Liver (tissue), 9 donors: ENCODE measurements around the gene ST6GALNAC5. TPM values are rescaled to one million over a fixed set of nuclear protein-coding genes. Genes with fewer than 3 reads are reported as not detected.

Experiments used
- DNase-seq: peaks from one replicate; pipeline ENCODE4 v3.0.0-alpha.2; 2017; ENCODE audit warnings: low spot score
- H3K27ac ChIP-seq, 2 donors: one replicate each; pipeline ENCODE4 v1.7.0; 2013; ENCODE audit warnings: inconsistent platforms in 2 of 2, low read length in 2 of 2, control low read depth in 1 of 2, low read depth in 1 of 2, mild to moderate bottlenecking in 1 of 2
- H3K27me3 ChIP-seq, 4 donors: one replicate each; pipeline versions ENCODE4 v1.6.1 to v1.7.0; 2013; ENCODE audit warnings: low read length in 3 of 4, inconsistent platforms in 1 of 4, mild to moderate bottlenecking in 1 of 4, moderate library complexity in 1 of 4; ENCODE audit not compliant: control insufficient read depth in 4 of 4, insufficient read depth in 4 of 4
- H3K36me3 ChIP-seq, 4 donors: one replicate each; pipeline versions ENCODE4 v1.6.1 to v1.7.0; 2013; ENCODE audit warnings: low read length in 3 of 4, mild to moderate bottlenecking in 3 of 4, low read depth in 1 of 4, moderate library complexity in 1 of 4; ENCODE audit not compliant: control insufficient read depth in 4 of 4, insufficient read depth in 3 of 4
- H3K4me1 ChIP-seq, 4 donors: one replicate each; pipeline versions ENCODE4 v1.6.1 to v1.7.0; 2013; ENCODE audit warnings: low read length in 3 of 4, mild to moderate bottlenecking in 3 of 4, moderate library complexity in 1 of 4; ENCODE audit not compliant: control insufficient read depth in 4 of 4, insufficient read depth in 4 of 4
- H3K4me3 ChIP-seq, 3 donors: one replicate each; pipeline versions ENCODE4 v1.6.1 to v1.7.0; 2013; ENCODE audit warnings: low read length in 3 of 3, control low read depth in 1 of 3, low read depth in 1 of 3, mild to moderate bottlenecking in 1 of 3
- H3K9ac ChIP-seq, 2 donors: one replicate each; pipeline ENCODE4 v1.7.0; 2013; ENCODE audit warnings: low read length in 2 of 2, mild to moderate bottlenecking in 2 of 2, moderate library complexity in 2 of 2, control low read depth in 1 of 2, low read depth in 1 of 2
- H3K9me3 ChIP-seq, 4 donors: one replicate each; pipeline versions ENCODE4 v1.6.1 to v1.7.0; 2013; ENCODE audit warnings: low read length in 3 of 4; ENCODE audit not compliant: control insufficient read depth in 4 of 4
- CTCF ChIP-seq: fragments of 150-350 bp; IDR thresholded peaks from 2 replicates; pipeline ENCODE4 v1.5.1; 2017; ENCODE audit warnings: improper control_type of control experiment, low read depth, low read length; ENCODE audit not compliant: missing input control
- EGR1 ChIP-seq, 2 donors: IDR thresholded peaks; 2 replicates each; pipeline ENCODE4 v1.6.1; 2016 to 2018; ENCODE audit warnings: antibody characterized with exemption in 2 of 2, low read depth in 2 of 2
- FOXA1 ChIP-seq: IDR thresholded peaks from 2 replicates; pipeline ENCODE4 v1.6.1; 2016; ENCODE audit warnings: antibody characterized with exemption
- FOXA2 ChIP-seq: IDR thresholded peaks from 2 replicates; pipeline ENCODE4 v1.6.1; 2016; ENCODE audit warnings: antibody characterized with exemption
- GABPA ChIP-seq, 2 donors: IDR thresholded peaks in 1 of 2; conservative IDR thresholded peaks in 1 of 2; 2 replicates each; pipeline ENCODE4 v1.6.1; 2016; ENCODE audit warnings: antibody characterized with exemption in 2 of 2, mild to moderate bottlenecking in 1 of 2, moderate library complexity in 1 of 2
- HNF4A ChIP-seq, 2 donors: conservative IDR thresholded peaks; 2 replicates each; pipeline ENCODE4 v1.6.1; 2016; ENCODE audit warnings: antibody characterized with exemption in 2 of 2, mild to moderate bottlenecking in 2 of 2
- HNF4G ChIP-seq: IDR thresholded peaks from 2 replicates; pipeline ENCODE4 v1.6.1; 2016; ENCODE audit warnings: antibody characterized with exemption
- JUND ChIP-seq, 2 donors: IDR thresholded peaks; 2 replicates each; pipeline ENCODE4 v1.6.1; 2016; ENCODE audit warnings: antibody characterized with exemption in 2 of 2
- MAX ChIP-seq: IDR thresholded peaks from 2 replicates; pipeline ENCODE4 v1.6.1; 2016; ENCODE audit warnings: antibody characterized with exemption
- NR2F2 ChIP-seq: IDR thresholded peaks from 2 replicates; pipeline ENCODE4 v1.6.1; 2016; ENCODE audit warnings: antibody characterized with exemption
- RAD21 ChIP-seq, 2 donors: IDR thresholded peaks; 2 replicates each; pipeline ENCODE4 v1.6.1; 2016; ENCODE audit warnings: antibody characterized with exemption in 2 of 2, mild to moderate bottlenecking in 2 of 2
- RXRA ChIP-seq, 2 donors: IDR thresholded peaks; 2 replicates each; pipeline ENCODE4 v1.6.1; 2017 to 2018; ENCODE audit warnings: antibody characterized with exemption in 2 of 2, mild to moderate bottlenecking in 1 of 2
- SP1 ChIP-seq: IDR thresholded peaks from 2 replicates; pipeline ENCODE4 v1.6.1; 2018; ENCODE audit warnings: antibody characterized with exemption, mild to moderate bottlenecking
- TAF1 ChIP-seq: conservative IDR thresholded peaks from 2 replicates; pipeline ENCODE4 v1.6.1; 2016; ENCODE audit warnings: antibody characterized with exemption, mild to moderate bottlenecking
- YY1 ChIP-seq: IDR thresholded peaks from 2 replicates; pipeline ENCODE4 v1.6.1; 2016; ENCODE audit warnings: antibody characterized with exemption, mild to moderate bottlenecking
- WGBS: extraction: QIAGEN DNeasy Blood & Tissue Kit; methylation state at CpG from one replicate; pipeline ENCODE4 v1.1.7; 2013; 5-methylcytosine and 5-hydroxymethylcytosine counted together
- polyA plus RNA-seq, 2 donors: library from polyadenylated mRNA; stranded (reverse) in 1 of 2; unstranded in 1 of 2; fragments of 200-250 nt in 1 of 2; fragments of >200 nt in 1 of 2; fragmentation: Nextera tagmentation in 1 of 2; extraction: Ambion mirVana in 1 of 2; gene quantifications; one replicate each; pipeline versions ENCODE4 v1.2.1 to v1.2.3, GENCODE V29; 2013 to 2015
- total RNA-seq, 2 donors: library from RNA; depleted of rRNA; stranded (reverse); fragments of >200 nt; gene quantifications; one replicate each; pipeline ENCODE4 v1.2.3, GENCODE V29; 2014
- TF ChIP-seq, protein P1 (sequence below): IDR thresholded peaks from 2 replicates; pipeline ENCODE4 v1.6.1; 2016; ENCODE audit warnings: antibody characterized with exemption
- TF ChIP-seq, protein P2 (sequence below): IDR thresholded peaks from 2 replicates; pipeline ENCODE4 v1.6.1; 2016; ENCODE audit warnings: antibody characterized with exemption
- donor health status: healthy.
- donor health status: healthy.
- donor health status: healthy.
- donor health status: healthy.
- donor health status: healthy.

ST6GALNAC5 gene
- total and polyA plus RNA-seq, 4 donors: 0.09 to 0.17 TPM; not detected in 2

GRCh38 chr1:77010937-77011336 lies 143.7 kb downstream of the ST6GALNAC5 start:
- Histone ChIP-seq H3K9me3 (no peaks in the 10 kb centered on the region), H3K4me3 (no peak overlapping the region), H3K36me3 (no peaks in the 10 kb centered on the region), H3K27ac (no peak overlapping the region), H3K9ac (no peak overlapping the region), H3K4me1 (no peaks in the 10 kb centered on the region), H3K27me3 (peaks cover 0 to 2% (median 0%) of the 10 kb centered on the region in 4 donors)
- no peak for DNase-seq
- 72% methylated on average over 8 of the region's 8 CpGs for WGBS
- TF ChIP-seq RAD21 (IDR thresholded peaks at IDR 0.05): no peak
- no peak for TF ChIP-seq SP1
- no peak for TF ChIP-seq HNF4A (conservative IDR thresholded peaks at IDR 0.05)
- TF ChIP-seq EGR1 (IDR thresholded peaks at IDR 0.05; ENCODE audit: low read depth in 2 of 2): no peak
- TF ChIP-seq CTCF: no peak
- TF ChIP-seq FOXA2: no peak
- TF ChIP-seq, protein P1, sequence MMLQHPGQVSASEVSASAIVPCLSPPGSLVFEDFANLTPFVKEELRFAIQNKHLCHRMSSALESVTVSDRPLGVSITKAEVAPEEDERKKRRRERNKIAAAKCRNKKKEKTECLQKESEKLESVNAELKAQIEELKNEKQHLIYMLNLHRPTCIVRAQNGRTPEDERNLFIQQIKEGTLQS: no peak
- no peak for TF ChIP-seq HNF4G
- TF ChIP-seq RXRA (IDR thresholded peaks at IDR 0.05): no peak
- TF ChIP-seq NR2F2: no peak
- no peak for TF ChIP-seq MAX
- TF ChIP-seq YY1: no peak
- no peak for TF ChIP-seq FOXA1

DNA sequence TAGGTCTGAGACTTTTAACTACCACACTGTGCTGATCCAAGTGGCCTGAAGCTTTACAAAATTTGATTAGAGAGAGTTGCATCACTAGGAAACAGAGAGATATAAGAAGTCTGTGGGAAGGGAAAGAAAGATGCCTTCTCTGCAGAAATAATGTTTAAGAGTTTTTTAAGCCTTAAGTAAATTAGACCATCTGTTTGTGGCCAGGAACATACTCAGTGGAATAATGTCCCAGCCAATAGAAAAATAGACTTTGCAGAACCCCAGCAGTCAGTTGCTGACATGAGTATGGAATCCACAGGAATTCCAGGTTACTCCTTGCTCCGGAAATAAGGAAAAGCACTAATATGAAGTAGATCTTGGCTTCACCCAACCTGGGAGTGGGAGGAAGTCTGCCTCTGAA lies 144.8 kb downstream of the ST6GALNAC5 start:
- H3K27me3 ChIP-seq: peaks cover 0 to 2% (median 0%) of the 10 kb centered on the region in 4 donors
- DNase-seq: no peak
- no peaks in the 10 kb centered on the region for H3K36me3 ChIP-seq
- H3K9me3 ChIP-seq: no peaks in the 10 kb centered on the region
- H3K4me3 ChIP-seq: no peak overlapping the region
- H3K9ac ChIP-seq: no peak overlapping the region
- TF ChIP-seq FOXA2: no peak
- TF ChIP-seq, protein P1: no peak
- no peak for TF ChIP-seq RAD21 (IDR thresholded peaks at IDR 0.05)
- no peak for TF ChIP-seq NR2F2
- no peak for TF ChIP-seq RXRA (IDR thresholded peaks at IDR 0.05)
- no peak for TF ChIP-seq SP1
- TF ChIP-seq FOXA1: no peak
- no peak for TF ChIP-seq GABPA (IDR thresholded peaks at IDR 0.05 in 1 of 2, conservative IDR thresholded peaks at IDR 0.05 in 1 of 2)
- TF ChIP-seq, protein P2, sequence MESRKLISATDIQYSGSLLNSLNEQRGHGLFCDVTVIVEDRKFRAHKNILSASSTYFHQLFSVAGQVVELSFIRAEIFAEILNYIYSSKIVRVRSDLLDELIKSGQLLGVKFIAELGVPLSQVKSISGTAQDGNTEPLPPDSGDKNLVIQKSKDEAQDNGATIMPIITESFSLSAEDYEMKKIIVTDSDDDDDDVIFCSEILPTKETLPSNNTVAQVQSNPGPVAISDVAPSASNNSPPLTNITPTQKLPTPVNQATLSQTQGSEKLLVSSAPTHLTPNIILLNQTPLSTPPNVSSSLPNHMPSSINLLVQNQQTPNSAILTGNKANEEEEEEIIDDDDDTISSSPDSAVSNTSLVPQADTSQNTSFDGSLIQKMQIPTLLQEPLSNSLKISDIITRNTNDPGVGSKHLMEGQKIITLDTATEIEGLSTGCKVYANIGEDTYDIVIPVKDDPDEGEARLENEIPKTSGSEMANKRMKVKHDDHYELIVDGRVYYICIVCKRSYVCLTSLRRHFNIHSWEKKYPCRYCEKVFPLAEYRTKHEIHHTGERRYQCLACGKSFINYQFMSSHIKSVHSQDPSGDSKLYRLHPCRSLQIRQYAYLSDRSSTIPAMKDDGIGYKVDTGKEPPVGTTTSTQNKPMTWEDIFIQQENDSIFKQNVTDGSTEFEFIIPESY: no peak
- TF ChIP-seq HNF4G: no peak
- no peak for TF ChIP-seq JUND (IDR thresholded peaks at IDR 0.05)
- TF ChIP-seq CTCF: no peak
- TF ChIP-seq YY1: no peak
- TF ChIP-seq TAF1: no peak
- TF ChIP-seq MAX: no peak
- H3K27ac ChIP-seq: no peak overlapping the region
- WGBS: 87% methylated on average over 1 of the region's 1 CpG
- H3K4me1 ChIP-seq: no peaks in the 10 kb centered on the region
